ENCODE data around the gene PLOD3. TPM values are rescaled to one million over a fixed set of nuclear protein-coding genes. Genes with fewer than 3 reads are reported as not detected.
"Not testable (repeated sequence)": the region's sequence is repeated elsewhere in the genome, so short reads cannot be mapped to it uniquely, and the experiment has no call there.

The PLOD3 gene
- polyA plus RNA-seq, 4 donors = 37.3 to 50.9 (median 49.0) TPM

DNA sequence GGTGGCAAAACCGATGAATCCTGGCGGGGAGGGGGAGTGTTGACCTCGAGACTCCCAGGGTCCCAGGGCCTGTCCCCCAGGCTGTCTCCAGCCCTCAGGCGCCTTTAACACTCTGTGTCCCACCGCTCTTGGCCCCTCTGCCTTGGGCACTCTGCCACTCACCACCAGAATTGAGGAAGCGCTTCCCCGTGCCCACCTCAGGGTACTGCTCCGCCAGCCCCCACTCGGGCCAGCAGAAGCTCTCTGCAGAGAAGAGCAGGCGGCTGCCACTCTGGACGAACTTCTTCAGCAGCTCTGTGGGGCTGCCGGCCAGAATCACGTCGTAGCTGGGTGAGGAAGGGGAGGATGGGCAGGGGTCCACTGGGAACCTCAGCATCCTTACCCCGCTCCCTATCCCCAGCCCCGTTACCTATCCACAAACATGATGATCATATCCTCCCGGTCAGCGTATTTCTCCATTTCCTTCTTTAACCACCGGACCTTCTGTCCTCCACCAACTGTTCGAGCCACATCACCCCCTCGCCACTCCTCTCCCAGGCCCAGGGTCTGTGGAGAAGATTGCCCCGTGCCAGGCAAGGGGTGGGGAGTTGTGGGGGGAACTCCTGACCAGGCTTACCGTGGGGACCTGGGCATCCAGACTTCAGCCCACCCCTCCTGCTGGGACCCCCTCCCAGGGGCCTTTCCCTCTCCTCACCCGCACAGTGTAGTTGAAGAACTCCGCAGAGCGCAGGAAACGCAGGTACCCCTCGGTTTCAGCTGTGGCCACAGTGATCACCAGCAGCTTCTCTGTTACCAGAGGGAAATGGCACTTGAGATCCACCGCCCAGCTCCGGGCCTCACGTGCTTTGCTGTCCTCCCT lies 1.2 kb downstream of the PLOD3 start:
- no peak for DNase-seq (ENCODE audit: low read depth in 4 of 4, low spot score in 3 of 4)

DNA sequence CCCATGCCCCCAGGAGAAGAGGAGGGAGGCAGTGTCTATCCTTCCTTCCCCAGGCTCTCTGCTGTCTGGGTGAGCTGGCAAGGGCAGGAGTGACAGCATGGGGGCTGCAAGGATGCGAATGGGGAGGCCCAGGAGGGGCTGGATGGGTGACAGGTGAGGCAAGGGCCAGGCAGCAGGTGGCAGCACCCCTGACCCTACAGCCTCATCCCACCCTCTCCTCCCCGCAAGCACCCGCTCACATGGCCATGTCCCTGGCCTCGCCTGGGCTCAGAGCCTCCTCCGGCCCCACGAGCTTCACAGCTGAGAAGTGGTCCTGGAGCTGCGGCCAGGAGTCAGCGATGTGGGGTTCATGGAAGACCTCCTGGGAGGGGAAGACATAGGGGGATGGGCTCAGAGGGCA lies 5.4 kb downstream of the PLOD3 start:
- DNase-seq (ENCODE audit: low read depth in 4 of 4, low spot score in 3 of 4) = no peak

DNA sequence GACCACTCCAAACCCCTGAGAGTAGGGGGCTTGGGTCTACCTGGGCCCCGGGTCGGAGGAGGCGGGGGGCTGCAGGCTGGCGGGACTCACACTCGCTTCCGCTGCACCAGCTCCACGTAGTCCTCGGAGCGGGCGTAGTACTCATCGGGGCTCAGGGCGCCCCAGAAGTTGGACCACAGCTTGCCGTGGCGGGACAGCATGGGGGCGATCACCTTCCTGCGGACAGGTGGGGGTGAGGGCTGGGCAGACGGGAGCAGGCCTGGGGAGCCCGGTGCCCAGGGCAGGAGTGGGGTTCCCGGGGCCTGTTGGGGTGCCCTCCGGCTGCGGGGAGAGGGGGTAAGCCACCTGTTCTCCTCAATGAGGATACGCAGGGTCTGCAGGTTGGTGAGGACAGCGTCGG lies 5.9 kb downstream of the PLOD3 start:
- DNase-seq (ENCODE audit: low read depth in 4 of 4, low spot score in 3 of 4) = no peak

DNA sequence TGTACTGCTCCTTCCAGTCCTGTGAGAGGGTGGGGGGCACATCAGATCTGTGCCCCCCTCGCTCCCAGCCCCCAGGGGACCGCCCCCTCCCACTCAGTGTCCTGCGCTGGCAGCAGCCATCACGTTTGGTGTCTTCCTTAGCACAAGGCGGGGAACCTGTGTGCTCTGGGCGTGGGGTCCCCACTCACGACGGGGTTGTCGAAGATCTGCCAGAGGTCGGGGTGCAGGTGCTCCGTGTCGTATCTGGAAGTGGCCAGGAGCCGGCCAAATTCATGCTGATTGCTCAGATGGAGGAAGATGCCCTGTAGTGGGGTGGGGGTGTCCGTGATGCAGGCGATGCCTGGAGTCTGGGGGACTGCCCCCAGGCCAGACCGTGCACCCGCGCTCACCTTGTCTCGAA lies 7.2 kb downstream of the PLOD3 start:
- DNase-seq (ENCODE audit: low read depth in 4 of 4, low spot score in 3 of 4) = no peak

DNA sequence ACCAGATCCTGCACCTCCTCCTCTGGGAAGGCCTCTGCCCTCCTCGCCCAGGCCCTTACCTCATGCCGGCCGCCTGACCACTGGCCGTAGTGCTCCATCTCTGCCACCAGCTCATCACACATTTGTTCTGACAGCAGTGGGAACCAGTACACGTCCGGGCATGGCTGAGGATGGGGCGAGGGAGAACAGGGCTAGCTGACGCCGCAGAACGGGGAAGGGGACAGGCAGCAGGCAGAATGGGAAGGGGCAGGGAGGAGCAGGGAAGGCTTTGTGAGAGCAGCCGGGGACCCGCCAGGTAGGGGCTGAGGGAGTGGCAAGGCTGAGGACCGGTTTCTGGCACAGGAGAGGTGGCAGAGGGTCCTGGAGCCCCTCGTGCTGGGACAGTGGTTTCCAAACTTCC lies 8.6 kb downstream of the PLOD3 start:
- no peak for DNase-seq (ENCODE audit: low read depth in 4 of 4, low spot score in 3 of 4)

DNA sequence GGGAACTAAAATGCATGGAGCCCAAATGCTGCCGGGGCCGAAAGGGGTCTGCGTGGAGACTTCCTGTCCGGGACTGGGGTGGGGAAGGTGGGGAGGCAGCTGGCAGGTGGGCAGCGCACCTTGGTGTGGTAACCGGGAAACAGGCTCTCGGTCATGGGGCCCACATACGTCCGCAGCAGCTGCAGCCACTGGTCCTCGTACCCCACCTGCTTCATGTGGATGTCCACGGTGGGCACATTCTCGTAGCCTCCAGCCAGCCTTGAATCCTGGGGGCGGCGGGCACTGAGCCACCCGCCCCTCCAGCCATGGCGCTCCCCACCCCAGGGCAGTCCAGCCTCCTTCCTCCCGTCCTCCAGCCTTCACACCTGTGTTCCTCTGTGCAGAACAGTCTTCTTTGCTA lies 9.9 kb downstream of the PLOD3 start:
- DNase-seq (ENCODE audit: low read depth in 4 of 4, low spot score in 3 of 4) = no peak

DNA sequence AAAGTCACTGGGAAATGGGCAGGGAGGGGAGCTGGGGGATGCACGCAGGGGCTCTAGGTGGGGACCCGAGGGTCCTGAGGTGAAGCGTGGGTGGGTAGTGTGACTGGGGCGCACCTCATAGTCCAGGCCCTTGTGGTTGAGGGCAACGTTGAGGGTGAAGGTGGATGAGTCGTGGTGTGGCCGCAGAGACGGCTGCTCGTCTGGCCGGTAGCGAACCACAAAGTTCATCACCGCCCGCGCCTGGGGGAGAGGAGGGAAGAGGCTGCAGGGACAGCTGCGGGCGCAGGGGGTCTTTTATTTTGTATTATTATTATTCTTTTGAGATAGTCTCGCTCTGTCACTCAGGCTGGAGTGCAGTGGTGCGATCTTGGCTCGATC lies 10.7 kb downstream of the PLOD3 start:
- DNase-seq (ENCODE audit: low read depth in 4 of 4, low spot score in 3 of 4) = no peak

DNA sequence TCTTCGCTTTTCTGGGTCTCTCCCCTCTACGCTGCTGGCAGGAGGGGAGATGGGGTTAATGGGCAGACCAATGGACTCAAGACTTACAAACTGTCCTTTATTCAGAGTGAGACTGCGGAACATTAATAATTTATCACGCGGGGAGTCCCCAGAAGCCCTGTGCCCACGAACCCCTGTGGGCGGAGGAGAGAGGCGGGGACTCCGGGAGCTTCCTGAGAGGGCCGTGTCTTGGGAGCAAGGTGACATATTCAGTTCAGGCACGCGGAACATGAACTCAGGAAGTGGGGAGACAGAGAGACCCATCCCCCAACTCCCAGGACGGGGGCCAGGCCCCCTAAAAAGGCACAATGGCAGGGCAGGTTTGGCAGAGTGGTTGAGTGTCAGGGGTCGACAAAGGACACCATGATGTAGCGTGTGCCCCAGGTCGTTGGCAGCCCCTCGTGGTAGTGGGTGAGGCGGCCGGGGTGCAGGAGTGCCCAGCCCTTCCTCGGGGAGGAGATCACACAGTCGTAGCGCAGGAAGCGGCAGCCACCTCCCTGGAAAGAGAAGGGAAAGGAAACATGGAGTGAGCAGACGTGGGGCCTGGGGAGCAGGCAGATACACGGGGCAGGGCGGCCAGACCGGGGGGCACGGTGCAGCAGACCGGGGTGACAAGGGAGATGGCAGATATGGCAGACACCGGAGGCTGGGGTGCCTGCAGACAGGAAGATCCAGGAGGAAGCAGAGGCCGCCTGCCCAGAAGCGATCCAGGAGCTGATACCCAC lies 11.3 kb downstream of the PLOD3 start:
- DNase-seq (ENCODE audit: low read depth in 4 of 4, low spot score in 3 of 4) = no peak

DNA sequence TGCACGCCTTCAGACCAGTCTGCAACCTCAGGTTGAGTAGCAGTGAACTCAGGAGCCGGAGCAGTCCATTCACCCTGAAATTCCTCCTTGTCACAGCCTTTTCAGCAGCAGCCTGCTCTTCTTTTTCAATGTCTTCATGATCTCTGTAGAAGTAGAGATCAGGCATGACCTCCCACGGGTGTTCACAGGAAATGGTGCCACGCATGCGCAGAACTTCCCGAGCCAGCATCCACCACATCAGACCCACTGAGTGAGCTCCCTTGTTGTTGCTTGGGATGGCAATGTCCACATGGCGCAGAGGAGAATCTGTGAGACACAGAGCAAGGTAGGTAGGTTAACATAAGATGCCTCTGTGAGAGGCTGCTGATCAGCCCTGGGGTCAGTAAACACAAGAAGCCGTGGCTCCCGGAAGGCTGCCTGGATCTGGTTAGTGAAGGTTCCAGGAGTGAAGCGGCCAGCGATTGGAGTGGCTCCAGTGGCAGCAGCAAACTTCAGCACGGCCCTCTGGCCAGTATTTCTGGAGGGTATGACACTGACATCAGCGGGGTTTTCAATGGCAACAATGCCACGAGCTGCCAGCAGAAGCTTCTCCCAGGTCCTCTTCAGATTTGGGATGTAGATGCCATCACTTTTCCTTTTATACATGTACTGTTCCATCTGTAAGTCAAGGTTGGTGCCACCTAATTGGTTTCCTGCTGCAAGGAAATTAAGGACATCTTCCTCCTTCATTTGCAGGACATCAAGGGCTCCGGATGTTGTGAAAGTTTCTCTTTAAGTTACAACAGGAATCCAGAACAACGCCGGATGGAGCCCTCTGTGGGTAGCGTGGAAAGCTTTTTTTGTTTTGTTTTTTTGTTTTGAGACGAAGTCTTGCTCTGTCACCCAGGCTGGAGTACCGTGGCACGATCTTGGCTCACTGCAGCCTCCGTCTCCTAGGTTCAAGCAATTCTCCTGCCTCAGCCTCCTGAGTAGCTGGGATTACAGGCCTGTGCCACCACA lies 13.3 kb downstream of the PLOD3 start:
- not testable (repeated sequence) for DNase-seq (ENCODE audit: low read depth in 4 of 4, low spot score in 3 of 4)

DNA sequence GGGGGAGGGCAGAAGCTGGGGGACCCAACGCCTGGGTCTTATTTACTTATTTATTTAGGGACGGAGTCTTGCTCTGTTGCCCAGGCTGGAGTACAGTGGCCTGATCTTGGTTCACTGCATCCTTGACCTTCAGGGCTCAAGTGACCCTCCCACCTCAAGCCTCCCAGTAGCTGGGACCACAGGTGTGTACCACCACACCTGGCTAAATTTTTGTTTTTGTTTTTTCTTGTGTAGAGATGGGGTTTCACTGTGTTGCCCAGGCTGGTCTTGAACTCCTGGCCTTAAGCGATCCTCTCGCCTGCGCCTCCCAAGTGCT lies 14.8 kb downstream of the PLOD3 start:
- no peak for DNase-seq (ENCODE audit: low read depth in 4 of 4, low spot score in 3 of 4)

DNA sequence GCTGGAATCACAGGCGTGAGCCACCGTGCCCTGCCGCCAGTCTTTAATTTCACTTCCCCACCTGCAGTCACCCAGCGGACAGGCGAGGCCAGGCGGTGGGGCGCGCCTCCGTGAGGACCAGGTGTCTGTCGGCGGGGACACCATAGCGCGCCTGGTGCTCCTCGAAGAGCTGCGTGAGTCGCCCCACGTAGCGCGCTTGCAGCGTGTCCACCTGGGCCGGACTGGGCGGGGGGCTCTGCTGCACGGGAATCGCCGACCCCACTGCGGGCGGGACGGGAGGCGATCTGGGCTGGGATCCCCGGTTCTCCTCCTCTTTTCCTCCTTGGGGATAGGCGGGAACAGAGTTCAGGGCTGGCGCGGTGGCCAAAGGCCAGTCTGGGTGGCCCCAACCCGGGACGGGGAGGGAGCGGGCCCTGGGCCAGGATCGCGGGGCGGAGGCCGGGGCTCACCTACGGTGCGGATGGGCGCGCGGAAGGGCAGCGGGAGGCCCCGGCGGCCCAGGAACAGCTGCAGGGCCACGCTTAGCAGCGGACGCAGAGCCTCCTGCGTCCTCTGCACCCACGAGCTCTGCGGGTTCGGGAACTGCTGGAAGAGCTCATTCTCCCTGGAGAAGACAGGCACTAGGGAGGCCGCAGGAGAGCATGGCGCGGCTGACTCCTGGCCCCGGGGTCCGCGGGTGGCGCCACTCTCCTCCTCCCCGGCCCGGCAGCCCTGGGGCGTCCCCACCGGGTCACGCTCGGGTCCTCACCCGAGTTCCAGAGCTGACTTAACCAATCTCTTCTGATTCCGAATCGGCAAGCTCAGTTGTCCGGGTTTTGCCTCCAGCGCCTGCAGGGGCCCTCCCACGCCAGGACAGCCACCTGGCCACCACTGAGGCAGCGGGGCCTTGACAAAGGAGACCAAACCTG lies 15.4 kb downstream of the PLOD3 start:
- DNase-seq (ENCODE audit: low read depth in 4 of 4, low spot score in 3 of 4) = no peak

DNA sequence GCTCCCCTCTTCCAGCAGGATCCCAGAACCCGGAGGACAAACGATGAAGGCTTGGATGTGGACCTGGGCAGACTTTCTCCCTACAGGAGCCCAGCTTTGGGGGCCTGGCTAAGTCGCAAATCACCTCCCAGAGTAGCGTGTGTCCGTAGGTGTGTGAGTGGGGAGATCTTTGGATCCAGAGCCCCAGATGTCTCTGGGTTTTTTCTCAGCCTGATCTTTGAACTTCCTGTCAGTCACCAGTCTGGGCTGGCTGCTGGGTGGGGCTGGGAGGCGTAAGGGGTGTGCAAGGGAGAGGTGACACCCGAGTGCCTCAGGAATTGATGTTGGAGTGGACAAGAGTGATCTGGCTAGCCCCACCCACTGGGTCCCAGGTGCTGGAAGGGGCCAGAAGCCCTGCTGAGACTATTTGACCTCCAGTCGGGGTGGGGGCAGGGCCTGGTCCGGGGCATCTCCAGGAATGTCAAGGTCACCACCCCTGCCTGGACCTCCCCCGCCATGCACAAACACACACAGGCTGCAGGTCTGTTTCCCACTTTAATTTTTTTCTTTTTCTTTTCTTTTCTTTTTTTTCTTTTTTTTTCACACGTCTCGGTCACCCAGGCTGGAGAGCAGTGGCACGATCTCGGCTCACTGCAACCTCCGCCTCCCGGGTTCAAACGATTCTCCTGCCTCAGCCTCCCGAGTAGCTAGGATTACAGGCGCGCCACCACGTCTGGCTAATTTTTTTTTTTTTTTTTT lies 16.4 kb downstream of the PLOD3 start, which contains the start of gene MOGAT3:
Gene MOGAT3 (minus strand): TSS at position 175 of the 738 bp plus-strand sequence. CDS start 182 bp downstream, outside the sequence.
- DNase-seq (ENCODE audit: low read depth in 4 of 4, low spot score in 3 of 4) = no peak

DNA sequence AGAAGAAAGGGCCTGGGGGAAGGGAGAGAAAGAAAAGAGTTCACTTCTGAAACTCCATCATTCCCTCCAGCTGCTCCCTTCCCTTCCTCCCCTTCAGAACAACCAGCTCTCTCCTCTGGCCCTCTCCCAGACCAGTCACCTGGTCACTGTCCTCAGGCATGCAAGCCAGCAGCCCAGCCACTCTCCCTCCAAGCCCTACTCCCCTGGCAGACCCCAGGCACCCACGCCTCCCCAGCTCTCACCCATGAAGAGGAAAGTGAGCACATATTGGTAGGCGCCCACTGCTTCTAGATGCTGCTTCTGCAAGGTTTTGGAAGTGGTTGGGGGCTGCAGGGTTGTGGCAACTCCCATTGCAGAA lies 16.9 kb downstream of the PLOD3 start:
- no peak for DNase-seq (ENCODE audit: low read depth in 4 of 4, low spot score in 3 of 4)

DNA sequence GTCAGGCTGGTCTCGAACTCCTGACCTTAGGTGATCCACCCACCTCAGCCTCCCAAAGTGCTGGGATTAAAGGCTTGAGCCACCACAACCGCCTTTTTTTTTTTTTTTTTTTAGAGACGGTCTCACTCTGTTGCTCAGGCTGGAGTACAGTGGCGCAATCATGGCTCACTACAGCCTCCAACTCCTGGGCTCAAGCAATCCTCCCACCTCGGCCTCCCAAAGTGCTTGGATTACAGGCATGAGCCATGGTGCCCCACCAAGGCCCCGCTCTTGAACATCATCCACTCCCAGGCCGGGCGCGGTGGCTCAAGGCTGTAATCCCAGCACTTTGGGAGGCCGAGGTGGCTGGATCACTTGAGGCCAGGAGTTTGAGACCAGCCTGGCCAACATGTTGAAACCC lies 17.9 kb downstream of the PLOD3 start:
- not testable (repeated sequence) for DNase-seq (ENCODE audit: low read depth in 4 of 4, low spot score in 3 of 4)

DNA sequence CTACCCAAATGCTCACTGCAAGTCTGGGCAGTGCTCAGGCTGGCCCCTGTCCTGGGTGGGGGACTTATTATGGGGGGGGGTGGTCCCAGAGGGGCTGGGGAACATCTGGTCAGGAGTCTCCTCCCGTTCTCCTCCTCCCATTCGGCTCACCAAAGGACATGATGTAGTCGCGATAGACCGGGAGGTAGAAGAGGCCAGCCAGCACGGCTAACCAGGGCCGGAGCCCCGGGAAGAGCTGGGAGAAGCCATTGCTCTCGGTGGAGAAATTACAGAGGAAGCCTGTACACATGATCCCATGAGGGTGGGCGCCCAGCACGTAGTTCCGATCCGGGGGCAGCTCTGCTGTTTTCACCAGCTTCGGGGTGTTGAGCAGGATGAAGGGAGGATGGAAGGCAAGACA lies 18.9 kb downstream of the PLOD3 start:
- no peak for DNase-seq (ENCODE audit: low read depth in 4 of 4, low spot score in 3 of 4)

DNA sequence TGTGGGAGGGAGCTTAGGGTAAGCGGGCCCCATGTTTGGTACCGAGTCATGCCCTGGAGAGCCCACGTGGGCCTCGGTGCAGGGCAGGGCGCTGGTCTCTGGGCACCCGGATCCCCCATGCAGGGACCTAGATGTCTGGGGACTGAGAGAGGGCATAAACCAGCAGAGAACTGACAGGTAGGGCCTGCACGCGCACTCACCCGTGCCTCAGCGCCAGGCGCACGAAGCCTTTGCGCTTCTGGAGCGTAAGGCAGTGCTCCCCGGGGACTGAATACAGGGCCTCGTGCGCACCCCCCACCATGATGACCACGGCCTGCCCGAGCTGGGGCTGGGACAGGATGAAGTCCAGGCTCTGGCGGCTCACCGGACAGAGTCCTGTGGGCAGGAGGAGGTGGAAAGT lies 19.4 kb downstream of the PLOD3 start:
- no peak for DNase-seq (ENCODE audit: low read depth in 4 of 4, low spot score in 3 of 4)

DNA sequence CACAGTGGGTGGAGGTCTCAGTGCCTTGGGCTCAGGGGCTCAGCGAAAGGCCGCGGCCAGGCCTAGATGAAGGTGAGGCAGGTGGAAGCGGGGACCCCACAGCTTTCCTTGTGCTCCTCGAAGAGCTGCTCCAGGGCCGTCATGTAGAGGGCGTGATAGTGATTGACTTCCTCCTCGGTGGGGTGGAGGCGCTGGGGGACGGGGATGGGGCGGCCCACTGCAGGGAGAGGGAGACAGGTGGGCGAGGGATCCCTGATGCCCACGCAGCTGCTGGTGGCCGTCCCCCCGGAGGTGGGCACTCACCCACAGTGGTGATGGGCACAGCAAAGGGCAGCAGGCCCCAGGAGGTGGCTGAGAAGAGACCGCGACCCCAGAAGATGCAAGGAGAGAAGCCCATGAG lies 21.5 kb downstream of the PLOD3 start:
- DNase-seq (ENCODE audit: low read depth in 4 of 4, low spot score in 3 of 4) = no peak

DNA sequence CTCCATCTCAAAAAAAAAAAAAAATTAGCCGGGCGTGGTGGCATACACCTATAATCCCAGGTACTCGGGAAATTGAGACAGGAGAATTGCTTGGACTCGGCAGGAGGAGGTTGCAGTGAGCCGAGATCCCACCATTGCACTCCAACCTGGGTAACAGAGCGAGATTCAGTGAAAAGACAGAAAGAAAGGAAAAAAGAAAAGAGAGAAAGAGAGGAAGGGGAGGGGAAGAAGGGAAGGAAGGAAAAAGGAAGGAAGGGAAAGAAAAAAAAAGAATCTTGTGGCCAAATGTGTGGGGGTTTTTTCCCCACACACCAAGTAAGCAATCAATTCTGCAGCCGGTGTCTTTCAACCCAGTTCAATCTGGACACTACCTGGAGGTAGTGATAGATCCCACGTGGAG lies 28.3 kb downstream of the PLOD3 start:
- DNase-seq (ENCODE audit: low read depth in 4 of 4, low spot score in 3 of 4) = no peak

DNA sequence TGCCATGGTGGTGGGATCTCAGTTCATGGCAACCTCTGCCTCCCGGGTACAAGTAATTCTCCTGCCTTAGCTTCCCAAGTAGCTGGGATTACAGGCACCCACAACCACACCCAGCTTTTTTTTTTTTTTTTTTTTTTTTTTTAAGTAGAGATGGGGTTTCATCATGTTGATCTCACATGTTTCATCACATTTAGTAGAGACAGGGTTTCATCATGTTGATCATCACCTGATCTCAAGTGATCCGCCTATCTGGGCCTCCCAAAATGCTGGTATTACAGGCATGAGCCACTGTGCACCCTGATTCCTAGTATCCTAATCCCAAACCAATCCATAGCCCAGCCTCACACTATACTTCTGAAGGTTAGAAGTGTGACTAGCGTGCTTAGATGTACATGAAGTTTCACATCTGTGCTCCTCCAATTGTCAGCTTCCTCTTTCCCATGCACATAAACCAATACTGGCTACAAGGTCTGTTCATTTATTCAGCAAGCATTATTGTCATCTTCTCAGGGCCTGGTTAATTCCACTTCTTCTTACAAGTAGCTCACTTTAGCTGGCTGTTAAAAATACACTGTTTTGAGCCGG lies 30.4 kb downstream of the PLOD3 start:
- no peak for DNase-seq (ENCODE audit: low read depth in 4 of 4, low spot score in 3 of 4)
